ENCODE data around the gene DOC2A. TPM values are rescaled to one million over a fixed set of nuclear protein-coding genes. Genes with fewer than 3 reads are reported as not detected.

The DOC2A gene
- total RNA-seq, 1 donor from 2014 or later = 2.2 TPM

DNA sequence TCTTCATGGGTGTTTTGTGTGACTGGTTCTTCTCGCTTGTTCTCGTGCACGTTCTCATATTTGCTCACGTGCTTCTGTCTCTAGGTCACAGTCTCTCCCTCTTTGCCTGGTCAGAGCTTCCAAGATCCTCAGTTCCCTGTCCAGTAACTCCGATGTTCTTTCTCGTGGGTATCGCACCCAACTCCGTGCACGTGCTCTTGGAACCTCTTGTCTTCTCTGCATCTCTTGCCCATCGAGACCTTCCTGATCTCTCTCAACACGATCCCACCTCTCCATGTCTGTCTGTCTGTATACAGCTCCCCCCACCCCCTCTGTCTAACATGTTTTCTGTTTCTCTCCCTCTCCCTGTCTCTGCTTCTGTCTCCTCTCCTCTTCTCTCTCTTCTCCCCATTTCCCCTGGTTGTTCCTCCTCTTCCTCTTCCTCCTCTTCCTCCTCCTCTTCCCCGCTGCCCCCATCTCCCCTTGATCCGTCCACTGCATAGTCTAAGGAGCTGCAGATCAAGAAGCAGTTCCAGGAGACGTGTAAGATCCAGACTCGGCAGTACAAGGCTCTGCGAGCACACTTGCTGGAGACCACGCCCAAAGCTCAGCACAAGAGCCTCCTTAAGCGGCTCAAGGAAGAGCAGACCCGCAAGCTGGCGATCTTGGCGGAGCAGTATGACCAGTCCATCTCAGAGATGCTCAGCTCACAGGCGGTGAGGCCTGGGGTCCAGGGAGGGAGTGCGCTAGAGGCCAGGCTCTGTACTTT is 21.5 kb downstream of the DOC2A start:
- no peaks in the 10 kb centered on the region for H3K9me3 ChIP-seq
- no peak for DNase-seq (ENCODE audit: extremely low spot score in 2 of 2)
- H3K36me3 ChIP-seq = peaks cover 0 to 66% of the 10 kb centered on the region in 2 donors
- H3K27me3 ChIP-seq = no peaks in the 10 kb centered on the region
- H3K27ac ChIP-seq = no peak overlapping the region
- intact Hi-C loops (cut with DNase I) = no loop called here
- no peak overlapping the region for H3K4me3 ChIP-seq
- TF ChIP-seq, protein P1, sequence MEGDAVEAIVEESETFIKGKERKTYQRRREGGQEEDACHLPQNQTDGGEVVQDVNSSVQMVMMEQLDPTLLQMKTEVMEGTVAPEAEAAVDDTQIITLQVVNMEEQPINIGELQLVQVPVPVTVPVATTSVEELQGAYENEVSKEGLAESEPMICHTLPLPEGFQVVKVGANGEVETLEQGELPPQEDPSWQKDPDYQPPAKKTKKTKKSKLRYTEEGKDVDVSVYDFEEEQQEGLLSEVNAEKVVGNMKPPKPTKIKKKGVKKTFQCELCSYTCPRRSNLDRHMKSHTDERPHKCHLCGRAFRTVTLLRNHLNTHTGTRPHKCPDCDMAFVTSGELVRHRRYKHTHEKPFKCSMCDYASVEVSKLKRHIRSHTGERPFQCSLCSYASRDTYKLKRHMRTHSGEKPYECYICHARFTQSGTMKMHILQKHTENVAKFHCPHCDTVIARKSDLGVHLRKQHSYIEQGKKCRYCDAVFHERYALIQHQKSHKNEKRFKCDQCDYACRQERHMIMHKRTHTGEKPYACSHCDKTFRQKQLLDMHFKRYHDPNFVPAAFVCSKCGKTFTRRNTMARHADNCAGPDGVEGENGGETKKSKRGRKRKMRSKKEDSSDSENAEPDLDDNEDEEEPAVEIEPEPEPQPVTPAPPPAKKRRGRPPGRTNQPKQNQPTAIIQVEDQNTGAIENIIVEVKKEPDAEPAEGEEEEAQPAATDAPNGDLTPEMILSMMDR (IDR thresholded peaks at IDR 0.05) = no peak
- TF ChIP-seq POLR2AphosphoS5 (IDR thresholded peaks at IDR 0.05; ENCODE audit: insufficient read depth in 1 of 2, low read depth in 1 of 2) = no peak
- no peak for TF ChIP-seq POLR2A (IDR thresholded peaks at IDR 0.05)
- peaks cover 7% of the 10 kb centered on the region for H3K4me1 ChIP-seq

DNA sequence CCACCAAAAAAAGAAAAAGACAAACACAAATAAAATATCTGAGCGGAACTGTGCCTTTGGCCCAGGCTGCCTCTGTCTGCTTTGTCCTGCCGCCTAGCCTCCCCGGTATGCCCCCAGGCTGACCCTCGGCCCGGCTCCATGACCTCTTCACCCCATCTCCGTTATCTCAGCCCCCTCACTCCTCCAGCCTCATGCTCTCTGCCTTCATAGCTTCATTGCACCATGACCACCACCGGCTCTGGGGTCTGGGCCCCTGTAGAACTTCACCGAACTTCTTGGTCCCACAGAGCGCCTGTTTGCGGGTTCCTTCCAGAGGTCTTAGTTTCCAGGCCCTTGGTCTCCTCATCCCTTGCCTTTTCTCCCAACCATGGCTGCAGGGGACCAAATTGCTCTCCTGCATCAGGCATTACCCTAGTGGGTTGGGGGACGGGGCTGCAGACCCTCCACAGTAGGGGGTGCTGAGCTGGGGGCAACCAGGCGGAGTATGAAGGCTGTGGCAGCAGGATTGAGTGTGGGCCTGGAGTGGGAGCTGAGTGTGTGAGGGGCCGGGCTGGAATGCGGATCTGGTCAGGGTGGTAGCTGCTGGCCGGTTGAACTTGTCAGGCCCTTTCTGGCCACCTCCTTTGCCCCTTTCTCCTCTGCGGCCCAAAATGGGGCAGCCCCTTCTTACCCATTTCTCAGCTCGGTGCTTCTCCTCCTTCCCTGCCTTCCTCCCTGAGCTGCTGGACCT is 22.3 kb downstream of the DOC2A start:
- H3K9me3 ChIP-seq = no peaks in the 10 kb centered on the region
- peaks cover 0 to 73% of the 10 kb centered on the region in 2 donors for H3K36me3 ChIP-seq
- no peak for DNase-seq (ENCODE audit: extremely low spot score in 2 of 2)
- no peaks in the 10 kb centered on the region for H3K4me1 ChIP-seq
- TF ChIP-seq, protein P1 (IDR thresholded peaks at IDR 0.05) = no peak
- TF ChIP-seq POLR2A (IDR thresholded peaks at IDR 0.05) (no peak), POLR2AphosphoS5 (IDR thresholded peaks at IDR 0.05; ENCODE audit: insufficient read depth in 1 of 2, low read depth in 1 of 2) (no peak)
- H3K27ac ChIP-seq = no peak overlapping the region
- no peaks in the 10 kb centered on the region for H3K27me3 ChIP-seq
- intact Hi-C loops (cut with DNase I) = no loop called here
- H3K4me3 ChIP-seq = no peak overlapping the region

GRCh38 chr16:29987371-29988085 is 23.3 kb downstream of the DOC2A start:
- no peaks in the 10 kb centered on the region for H3K9me3 ChIP-seq
- H3K4me1 ChIP-seq = no peaks in the 10 kb centered on the region
- peaks cover 0 to 75% of the 10 kb centered on the region in 2 donors for H3K36me3 ChIP-seq
- TF ChIP-seq POLR2A (IDR thresholded peaks at IDR 0.05) = no peak
- TF ChIP-seq, protein P1 (IDR thresholded peaks at IDR 0.05) = no peak
- no peak for TF ChIP-seq POLR2AphosphoS5 (IDR thresholded peaks at IDR 0.05; ENCODE audit: insufficient read depth in 1 of 2, low read depth in 1 of 2)
- DNase-seq (ENCODE audit: extremely low spot score in 2 of 2) = no peak
- no peak overlapping the region for H3K4me3 ChIP-seq
- H3K27ac ChIP-seq = no peak overlapping the region
- no peaks in the 10 kb centered on the region for H3K27me3 ChIP-seq
- intact Hi-C loops (cut with DNase I) = no loop called here

GRCh38 chr16:29986931-29987330 is 23.9 kb downstream of the DOC2A start:
- H3K4me1 ChIP-seq = no peaks in the 10 kb centered on the region
- H3K27me3 ChIP-seq = no peaks in the 10 kb centered on the region
- H3K27ac ChIP-seq = no peak overlapping the region
- intact Hi-C loops (cut with DNase I) = no loop called here
- no peak for TF ChIP-seq POLR2A (IDR thresholded peaks at IDR 0.05)
- no peak for TF ChIP-seq POLR2AphosphoS5 (IDR thresholded peaks at IDR 0.05; ENCODE audit: insufficient read depth in 1 of 2, low read depth in 1 of 2)
- TF ChIP-seq, protein P1 (IDR thresholded peaks at IDR 0.05) = no peak
- no peak overlapping the region for H3K4me3 ChIP-seq
- peaks cover 0 to 81% of the 10 kb centered on the region in 2 donors for H3K36me3 ChIP-seq
- no peak for DNase-seq (ENCODE audit: extremely low spot score in 2 of 2)
- H3K9me3 ChIP-seq = no peaks in the 10 kb centered on the region
